NCI-H446 treated with DMSO at 0.1 percent for 48 hours (cell line): Measurements from ENCODE around the gene PHYKPL.

Source experiments
- DNase-seq: peaks from one replicate; lab custom pipeline; 2025; lab: John Stamatoyannopoulos, UW

PHYKPL gene

DNA sequence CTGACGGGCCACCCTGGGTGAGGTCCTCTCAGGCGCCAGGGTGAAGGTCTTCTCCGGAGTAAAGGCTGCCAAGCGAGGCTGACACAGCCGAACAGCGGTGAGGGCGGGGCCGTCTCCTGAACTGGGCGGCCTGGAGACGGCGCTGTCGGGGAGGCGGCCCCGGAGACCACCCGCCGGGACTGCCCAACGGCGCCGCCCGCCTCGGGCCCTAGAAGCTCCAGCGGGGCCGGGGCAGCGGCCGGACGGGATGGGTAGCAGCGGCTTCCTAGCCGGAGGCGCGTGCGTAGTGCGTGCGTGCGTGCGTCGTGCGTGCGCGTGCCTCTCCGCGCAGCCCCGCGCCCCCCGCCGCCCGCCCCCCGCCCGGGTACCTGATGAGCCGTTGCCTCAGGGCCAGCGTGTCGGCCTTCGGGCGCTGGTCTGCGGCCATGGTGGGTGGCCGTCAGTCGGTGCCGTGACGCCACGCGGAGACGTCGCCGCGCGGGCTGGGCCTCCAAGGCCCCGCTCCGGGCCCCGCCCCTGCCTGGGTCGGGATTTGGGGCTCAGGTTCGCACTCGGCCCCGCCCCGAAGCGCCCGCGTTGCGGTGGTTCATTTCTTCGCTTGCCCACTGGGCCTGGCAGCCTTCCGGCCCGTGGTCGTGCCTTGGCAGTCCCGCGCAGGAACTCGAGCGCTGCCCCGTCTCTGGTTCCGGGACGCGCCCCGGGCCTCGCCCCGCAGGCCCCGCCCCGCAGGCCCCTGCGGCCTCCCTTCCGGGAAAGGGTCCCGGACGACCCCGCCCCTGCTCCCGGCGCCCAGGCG, at the start of gene PHYKPL:
Gene PHYKPL, minus strand, starts transcription at position 679 of the 796 bp plus-strand sequence. Its CDS starts 252 bp downstream, at position 427.
- no peak for DNase-seq

GRCh38 chr5:178282391-178282790, 49.8 kb upstream of the PHYKPL start:
- DNase-seq: no peak

DNA sequence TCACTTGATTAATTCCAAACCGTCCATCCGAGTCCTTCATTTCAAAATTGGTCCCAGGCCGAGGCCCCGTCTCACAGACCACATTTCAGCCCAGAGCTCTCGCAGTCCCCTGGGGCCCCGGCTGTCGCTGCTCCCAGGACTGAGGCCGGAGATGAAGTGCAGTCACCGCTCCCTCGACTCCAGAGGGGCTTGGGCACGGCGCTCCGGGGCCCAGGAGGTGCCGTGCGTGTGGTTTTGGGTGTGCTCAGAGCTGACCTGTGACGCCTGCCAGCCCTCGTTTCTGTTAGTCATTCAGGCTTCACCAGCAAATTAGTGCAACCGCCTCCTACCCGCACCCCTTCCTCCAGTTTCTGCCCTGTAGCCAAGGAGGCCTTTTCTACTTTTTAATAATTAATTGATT, 48.7 kb upstream of the PHYKPL start:
- no peak for DNase-seq

GRCh38 chr5:178280631-178281030, 48.0 kb upstream of the PHYKPL start:
- no peak for DNase-seq

GRCh38 chr5:178279723-178280438, 47.3 kb upstream of the PHYKPL start:
- DNase-seq: no peak

DNA sequence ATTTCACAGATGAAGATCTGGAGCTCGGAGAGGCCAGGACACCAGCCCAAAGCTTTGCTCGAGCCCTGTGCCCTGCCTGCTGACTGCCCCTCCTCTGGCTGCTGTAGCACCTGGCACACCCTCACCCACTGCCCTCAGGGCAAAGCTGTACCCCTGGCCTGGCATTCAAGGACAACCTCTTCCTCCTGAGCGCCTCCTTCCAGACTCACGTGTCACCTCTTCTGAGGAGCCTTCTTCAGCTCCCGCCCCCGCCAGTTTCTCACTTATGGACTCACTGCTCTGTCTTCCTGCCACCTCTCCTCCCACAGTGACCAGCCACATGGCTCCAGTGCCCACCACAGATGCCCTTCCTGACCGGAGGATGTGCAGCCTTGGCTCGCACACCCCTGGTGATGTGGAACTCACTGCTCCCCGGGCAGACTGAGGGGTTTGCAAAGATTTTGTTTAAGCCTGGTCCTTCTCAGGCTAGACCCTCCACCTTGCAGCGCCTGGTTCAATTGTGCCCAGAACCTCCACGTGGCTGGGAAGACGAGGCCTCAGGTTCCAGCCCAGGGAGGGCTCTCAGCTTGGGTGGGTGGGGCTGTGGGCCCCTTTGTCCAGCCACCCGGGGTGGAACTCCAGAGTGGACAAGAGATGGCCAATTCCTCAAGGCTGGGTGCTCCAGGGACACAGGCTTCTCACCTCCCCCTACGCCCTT, 46.6 kb upstream of the PHYKPL start:
- DNase-seq: no peak

- no peak for DNase-seq
These were observed 45.9 kb upstream of the PHYKPL start for GRCh38 chr5:178278358-178279023.

GRCh38 chr5:178277866-178278265, 45.3 kb upstream of the PHYKPL start:
- no peak for DNase-seq

DNA sequence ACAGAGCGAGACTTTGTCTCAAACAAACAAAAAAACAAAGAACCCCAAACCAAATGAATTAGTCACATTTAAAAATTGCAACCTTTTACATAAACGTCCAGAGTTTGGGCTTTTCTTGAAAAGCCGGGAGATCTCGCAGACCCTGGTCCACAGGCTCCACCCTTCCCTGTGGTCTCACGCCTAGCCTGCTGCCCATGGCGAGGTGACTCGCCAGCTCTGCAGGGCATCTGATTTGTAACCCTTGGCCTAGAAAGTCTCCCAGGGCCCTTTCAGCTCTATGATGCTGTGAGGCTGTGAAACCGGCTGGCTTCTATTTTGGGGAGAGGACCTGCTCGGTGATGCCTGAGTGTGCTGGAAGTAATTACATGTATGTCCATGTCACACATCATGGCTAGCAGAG, 44.7 kb upstream of the PHYKPL start:
- DNase-seq: no peak

- no peak for DNase-seq
These were observed 42.4 kb upstream of the PHYKPL start for GRCh38 chr5:178274781-178275537.

DNA sequence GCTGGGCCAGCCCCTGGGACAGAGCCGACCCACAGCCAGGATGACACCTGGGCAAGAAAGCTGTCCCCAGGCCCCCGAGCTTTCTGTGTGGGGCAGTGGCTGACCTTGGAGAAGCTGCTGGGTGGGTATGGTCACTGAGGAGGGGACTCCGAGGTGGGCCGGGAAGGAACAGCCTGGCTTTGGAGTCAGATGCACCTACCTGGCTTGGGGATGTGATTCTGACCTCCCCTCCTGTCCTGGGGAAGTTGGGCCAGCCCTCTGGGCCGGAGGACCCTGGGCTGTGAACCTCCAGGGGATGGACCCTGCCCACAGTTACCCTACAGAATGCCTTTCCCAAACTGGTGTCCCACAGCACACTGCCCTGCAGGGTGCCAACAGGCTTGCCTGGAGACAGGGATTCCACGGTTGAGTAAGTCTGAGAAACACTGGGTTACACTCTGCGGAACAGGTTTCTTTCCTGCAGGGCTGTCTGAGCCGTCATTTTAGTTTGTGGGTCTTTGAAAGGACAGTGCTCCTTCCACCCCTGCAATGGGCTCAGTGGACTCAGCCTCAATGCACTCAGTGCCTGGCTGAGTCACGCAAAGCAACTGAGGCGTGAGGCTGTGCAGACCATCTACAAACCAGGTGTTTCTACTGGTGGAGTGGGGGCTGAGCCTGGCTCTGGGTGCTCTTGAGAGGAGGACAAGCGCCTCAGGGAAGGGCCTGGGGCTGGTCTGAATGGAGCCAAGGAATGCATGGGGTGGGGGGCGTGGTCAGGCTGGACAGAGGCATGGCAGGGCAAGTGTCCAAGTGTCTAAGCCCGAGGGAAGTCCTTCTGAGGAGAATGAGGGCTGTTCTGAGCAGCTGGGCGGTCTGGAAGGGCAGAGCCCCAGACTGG, 41.3 kb upstream of the PHYKPL start:
- no peak for DNase-seq

DNA sequence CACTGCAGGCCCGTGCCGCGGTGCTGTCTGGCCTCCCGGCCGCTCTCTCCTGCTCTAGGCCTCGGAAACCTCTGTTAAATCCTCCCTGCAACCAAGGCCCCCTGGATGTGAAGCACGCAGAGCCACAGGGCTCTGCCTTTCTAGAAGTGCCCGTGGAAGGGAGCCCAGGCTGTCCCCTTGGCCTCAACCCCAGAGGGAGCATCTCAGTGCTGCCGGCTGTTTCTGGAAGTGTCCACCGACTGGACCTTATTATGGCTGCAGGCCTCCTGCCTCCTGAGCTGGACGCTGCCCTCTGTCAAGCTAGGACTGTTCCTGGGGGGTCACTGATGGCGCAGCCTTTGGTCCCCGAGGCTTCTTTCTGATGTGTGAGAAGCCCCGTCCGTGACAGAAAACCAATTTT, 40.4 kb upstream of the PHYKPL start:
- DNase-seq: no peak

GRCh38 chr5:178272591-178272990, 40.0 kb upstream of the PHYKPL start:
- no peak for DNase-seq

DNA sequence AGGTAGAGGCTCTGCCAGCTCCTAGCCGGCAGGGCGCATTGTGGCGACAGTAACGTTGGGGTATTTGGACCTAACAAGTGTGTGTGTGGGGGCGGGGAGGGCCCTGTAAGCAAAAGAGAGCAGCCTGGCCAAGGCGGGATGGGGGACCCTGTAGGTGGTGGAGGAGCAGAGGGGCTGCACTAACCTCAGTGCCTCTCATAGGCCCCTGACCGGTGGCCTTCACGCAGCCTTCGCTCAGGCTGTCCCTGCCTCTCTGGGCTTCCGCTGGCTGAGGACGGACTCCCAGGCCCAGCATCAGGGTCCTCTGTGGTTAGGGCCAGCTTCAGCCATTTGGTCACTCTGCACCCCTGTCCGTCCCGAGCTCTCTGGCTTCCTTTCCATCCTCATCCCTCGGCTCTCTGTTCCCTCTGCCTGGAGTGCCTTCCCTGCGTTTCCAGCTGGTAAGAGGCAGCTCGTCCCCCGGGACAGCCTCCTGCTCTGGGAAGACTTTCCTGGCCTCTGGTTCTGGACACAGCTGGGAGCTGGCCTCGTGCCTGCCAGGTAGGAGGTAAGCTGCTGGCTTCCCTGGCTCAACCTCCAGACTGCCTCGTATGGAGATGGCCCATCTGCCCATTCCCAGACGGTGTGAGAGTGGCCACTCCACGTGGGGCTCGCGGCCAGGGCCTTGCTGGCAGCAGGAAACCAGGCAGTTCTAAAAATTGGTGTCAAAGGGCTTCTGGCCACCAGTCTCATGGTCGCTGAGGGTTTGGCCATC, 39.3 kb upstream of the PHYKPL start:
- DNase-seq: no peak

DNA sequence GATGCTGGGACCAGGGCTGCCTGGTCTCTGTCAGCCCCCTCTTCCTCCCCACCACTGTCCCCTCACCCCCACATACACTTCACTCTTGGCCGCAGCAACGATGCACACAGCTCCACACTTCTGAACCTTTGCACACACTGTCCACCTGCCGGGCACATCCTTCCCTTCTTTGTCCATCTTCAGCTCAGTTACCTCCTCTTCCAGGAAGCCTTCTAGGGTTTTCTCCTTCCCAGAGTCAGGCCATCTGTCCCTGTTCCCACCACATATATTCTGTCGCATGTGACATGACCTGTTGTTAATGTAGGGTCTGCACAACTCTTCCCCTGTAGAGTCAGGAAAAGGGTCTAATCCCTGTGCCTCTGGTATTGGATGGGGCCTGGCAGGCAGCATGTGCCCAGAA, 38.6 kb upstream of the PHYKPL start:
- no peak for DNase-seq

- DNase-seq: no peak
These were observed 36.9 kb upstream of the PHYKPL start for GRCh38 chr5:178269499-178269898.

- no peak for DNase-seq
These were observed 35.3 kb upstream of the PHYKPL start for GRCh38 chr5:178267876-178268275.

DNA sequence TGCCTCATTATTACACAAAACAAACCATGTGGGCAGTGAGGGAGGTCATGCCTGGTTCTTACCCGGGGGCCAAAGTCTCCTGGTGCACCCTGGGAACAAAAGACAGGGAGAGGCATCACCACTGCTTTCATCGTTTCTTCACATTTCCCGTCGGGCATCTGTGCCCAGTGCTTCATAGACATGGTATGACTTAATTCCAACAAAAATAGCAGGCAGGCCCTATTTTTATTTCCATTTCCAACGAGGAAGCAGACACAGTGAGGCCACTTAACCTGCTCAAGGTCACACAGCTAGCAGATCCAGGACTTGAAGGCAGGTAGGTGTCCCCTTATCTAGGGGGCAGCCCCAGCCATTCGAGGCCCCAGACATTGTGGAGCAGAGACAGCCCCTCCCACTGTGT, 34.6 kb upstream of the PHYKPL start:
- DNase-seq: no peak

GRCh38 chr5:178266581-178266980, 34.0 kb upstream of the PHYKPL start:
- no peak for DNase-seq

DNA sequence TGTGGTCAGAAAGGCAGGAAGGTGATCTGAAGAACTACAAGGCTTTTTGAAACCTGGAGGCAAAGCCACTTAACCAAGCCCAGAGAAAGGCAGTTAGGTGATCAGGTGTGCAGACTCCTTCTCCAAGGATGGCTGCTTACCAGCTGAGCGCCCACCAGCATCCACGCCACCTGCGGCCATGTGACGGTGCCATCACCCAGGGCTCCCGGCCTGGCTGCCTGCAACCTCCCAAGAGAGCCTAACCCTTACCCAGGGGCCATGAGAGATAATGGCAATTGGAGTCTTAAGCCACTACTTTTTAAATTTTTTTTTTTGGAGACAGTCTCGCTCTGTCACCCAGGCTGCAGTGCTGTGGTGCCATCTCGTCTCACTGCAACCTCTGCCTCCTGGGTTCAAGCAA, 33.1 kb upstream of the PHYKPL start:
- DNase-seq: no peak
